Vagina (tissue), 2 donors: Measurements from ENCODE around the gene ZC2HC1B. TPM values are rescaled to one million over a fixed set of nuclear protein-coding genes. Genes with fewer than 3 reads are reported as not detected.
"Not testable (repeated sequence)": the region's sequence is repeated elsewhere in the genome, so short reads cannot be mapped to it uniquely, and the experiment has no call there.

Source experiments
- DNase-seq, 2 donors: peaks; one replicate each; pipeline ENCODE4 v3.0.0-alpha.2; 2017; ENCODE audit errors: extremely low spot score in 2 of 2
- H3K27ac ChIP-seq: fragments of 200-600 bp; sonication (generic); one replicate; pipeline ENCODE4 v1.5.1; 2019
- H3K27me3 ChIP-seq: fragments of 200-600 bp; sonication (generic); one replicate; pipeline ENCODE4 v1.5.1; 2019
- H3K36me3 ChIP-seq, 2 donors: fragments of 200-600 bp; sonication (generic); one replicate each; pipeline ENCODE4 v1.5.1; 2017 to 2019
- H3K4me1 ChIP-seq: fragments of 200-600 bp; sonication (generic); one replicate; pipeline ENCODE4 v1.5.1; 2019
- H3K4me3 ChIP-seq, 2 donors: fragments of 200-600 bp; sonication (generic); 1 replicate in 1 of 2; 2 replicates in 1 of 2; pipeline ENCODE4 v1.5.1; 2016 to 2019
- H3K9me3 ChIP-seq: fragments of 200-600 bp; sonication (generic); one replicate; pipeline ENCODE4 v1.5.1; 2019
- POLR2A ChIP-seq, 2 donors: fragments of 450-650 bp; IDR thresholded peaks; one replicate each; pipeline ENCODE4 v1.6.1; 2017; ENCODE audit warnings: antibody characterized with exemption in 2 of 2, mild to moderate bottlenecking in 2 of 2, moderate library complexity in 2 of 2
- POLR2AphosphoS5 ChIP-seq, 2 donors: sonication (generic); formaldehyde crosslinking; IDR thresholded peaks; one replicate each; pipeline ENCODE4 v1.9.0; 2017; ENCODE audit warnings: antibody characterized with exemption in 2 of 2, mild to moderate bottlenecking in 2 of 2, low read depth in 1 of 2; ENCODE audit not compliant: insufficient read depth in 1 of 2
- intact Hi-C: fragments of 100-400 bp; cut with DNase I; formaldehyde crosslinking; loops from one replicate; pipeline ENCODE4 v1.15.1; 2023
- total RNA-seq: library from RNA; depleted of rRNA; stranded (reverse); fragments of >200 nt; gene quantifications from one replicate; pipeline ENCODE4 v1.2.3, GENCODE V29; 2016
- TF ChIP-seq, protein P1 (sequence below), 3 experiments: fragments of 450-650 bp in 2 of 3; fragments of 200-600 bp in 1 of 3; sonication (generic) in 1 of 3; IDR thresholded peaks; one replicate each; pipeline ENCODE4 v1.5.1; 2017 to 2019; ENCODE audit warnings: antibody characterized with exemption in 3 of 3, mild to moderate bottlenecking in 2 of 3, moderate library complexity in 2 of 3

The ZC2HC1B gene
- total RNA-seq, 1 donor from 2014 or later = not detected

- no peak overlapping the region for H3K4me3 ChIP-seq
- TF ChIP-seq, protein P1, sequence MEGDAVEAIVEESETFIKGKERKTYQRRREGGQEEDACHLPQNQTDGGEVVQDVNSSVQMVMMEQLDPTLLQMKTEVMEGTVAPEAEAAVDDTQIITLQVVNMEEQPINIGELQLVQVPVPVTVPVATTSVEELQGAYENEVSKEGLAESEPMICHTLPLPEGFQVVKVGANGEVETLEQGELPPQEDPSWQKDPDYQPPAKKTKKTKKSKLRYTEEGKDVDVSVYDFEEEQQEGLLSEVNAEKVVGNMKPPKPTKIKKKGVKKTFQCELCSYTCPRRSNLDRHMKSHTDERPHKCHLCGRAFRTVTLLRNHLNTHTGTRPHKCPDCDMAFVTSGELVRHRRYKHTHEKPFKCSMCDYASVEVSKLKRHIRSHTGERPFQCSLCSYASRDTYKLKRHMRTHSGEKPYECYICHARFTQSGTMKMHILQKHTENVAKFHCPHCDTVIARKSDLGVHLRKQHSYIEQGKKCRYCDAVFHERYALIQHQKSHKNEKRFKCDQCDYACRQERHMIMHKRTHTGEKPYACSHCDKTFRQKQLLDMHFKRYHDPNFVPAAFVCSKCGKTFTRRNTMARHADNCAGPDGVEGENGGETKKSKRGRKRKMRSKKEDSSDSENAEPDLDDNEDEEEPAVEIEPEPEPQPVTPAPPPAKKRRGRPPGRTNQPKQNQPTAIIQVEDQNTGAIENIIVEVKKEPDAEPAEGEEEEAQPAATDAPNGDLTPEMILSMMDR (IDR thresholded peaks at IDR 0.05) = no peak
- TF ChIP-seq POLR2A (IDR thresholded peaks at IDR 0.05) = no peak
- no peak for TF ChIP-seq POLR2AphosphoS5 (IDR thresholded peaks at IDR 0.05; ENCODE audit: insufficient read depth in 1 of 2, low read depth in 1 of 2)
- no peak for DNase-seq
- no peaks in the 10 kb centered on the region for H3K9me3 ChIP-seq
- intact Hi-C loops = no loop called here
- H3K27ac ChIP-seq = no peak overlapping the region
- no peaks in the 10 kb centered on the region for H3K4me1 ChIP-seq
- no peaks in the 10 kb centered on the region for H3K27me3 ChIP-seq
- H3K36me3 ChIP-seq = peaks cover 0 to 43% of the 10 kb centered on the region in 2 donors
Observed at GRCh38 chr6:143863771-143864170, 503 bp upstream of the ZC2HC1B start.

DNA sequence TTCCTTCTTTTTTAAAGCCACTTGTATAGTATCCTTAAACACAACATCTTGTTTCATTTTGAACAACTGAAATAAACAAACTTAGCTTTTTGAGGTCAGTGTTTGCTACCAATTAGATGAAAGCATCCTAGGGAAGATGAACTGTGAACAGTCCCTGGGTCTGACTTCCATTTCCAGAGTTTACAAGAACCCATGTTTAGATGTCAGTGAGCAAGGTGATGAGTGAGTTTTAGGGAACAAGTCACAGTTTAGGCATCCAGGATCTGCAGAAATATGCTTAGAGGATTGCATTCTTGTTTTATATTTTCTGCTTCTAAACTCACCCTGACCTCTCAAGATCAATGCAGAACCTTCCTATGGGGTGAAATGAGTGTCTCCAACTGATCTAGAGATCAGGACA is 3.0 kb downstream of the ZC2HC1B start:
- H3K36me3 ChIP-seq = peaks cover 0 to 13% of the 10 kb centered on the region in 2 donors
- TF ChIP-seq POLR2A (IDR thresholded peaks at IDR 0.05) (no peak), POLR2AphosphoS5 (IDR thresholded peaks at IDR 0.05; ENCODE audit: insufficient read depth in 1 of 2, low read depth in 1 of 2) (no peak)
- TF ChIP-seq, protein P1 (IDR thresholded peaks at IDR 0.05) = no peak
- H3K4me3 ChIP-seq = no peak overlapping the region
- DNase-seq = no peak
- no peaks in the 10 kb centered on the region for H3K27me3 ChIP-seq
- no peak overlapping the region for H3K27ac ChIP-seq
- intact Hi-C loops = no loop called here
- no peaks in the 10 kb centered on the region for H3K4me1 ChIP-seq
- H3K9me3 ChIP-seq = no peaks in the 10 kb centered on the region

DNA sequence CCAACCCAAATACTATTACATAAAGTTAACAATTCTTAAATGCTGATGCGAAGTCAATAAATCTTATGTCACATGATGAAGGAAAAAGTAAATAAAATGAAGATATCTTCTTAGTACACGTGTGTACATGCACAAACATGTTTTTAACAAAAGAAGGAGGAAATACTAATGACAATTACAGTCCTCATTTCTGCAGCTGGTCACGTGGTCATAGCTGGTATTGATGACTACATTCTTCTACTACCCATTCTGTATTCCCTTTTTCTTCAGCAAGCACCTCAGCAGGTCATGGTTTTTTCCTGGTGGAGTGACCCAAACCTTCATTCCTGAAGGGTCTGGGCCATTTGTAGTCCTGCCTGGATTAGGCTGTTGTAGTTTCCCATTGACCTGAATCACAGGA is 4.5 kb downstream of the ZC2HC1B start:
- H3K9me3 ChIP-seq, H3K27ac ChIP-seq, H3K4me1 ChIP-seq, H3K36me3 ChIP-seq, DNase-seq, H3K27me3 ChIP-seq, intact Hi-C loops, H3K4me3 ChIP-seq: not testable (repeated sequence)

GRCh38 chr6:143871202-143871730 is 7.0 kb downstream of the ZC2HC1B start:
- H3K4me3 ChIP-seq, H3K27me3 ChIP-seq, H3K27ac ChIP-seq, intact Hi-C loops, H3K9me3 ChIP-seq, H3K36me3 ChIP-seq, H3K4me1 ChIP-seq, DNase-seq: not testable (repeated sequence)

DNA sequence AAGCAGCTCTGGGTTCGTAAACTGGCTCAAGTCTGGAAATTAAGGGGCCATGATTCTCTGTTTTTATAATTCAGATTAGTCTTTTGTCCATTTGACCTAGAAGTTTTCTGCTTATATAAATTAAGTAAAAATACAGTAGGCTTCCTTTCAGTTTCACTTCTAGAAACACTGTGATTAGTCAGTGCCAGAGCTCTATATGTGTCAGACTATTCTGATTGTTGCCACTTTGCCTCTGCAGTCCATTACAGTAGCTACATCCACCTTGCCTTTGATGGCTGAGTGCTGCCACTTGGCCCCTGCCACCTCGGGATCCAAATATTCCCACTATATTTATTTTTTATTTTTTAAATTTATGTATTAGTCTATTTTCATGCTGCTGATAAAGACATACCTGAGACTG is 7.9 kb downstream of the ZC2HC1B start:
- intact Hi-C loops = no loop called here
- Histone ChIP-seq H3K27ac (no peak overlapping the region), H3K36me3 (no peaks in the 10 kb centered on the region), H3K27me3 (no peaks in the 10 kb centered on the region), H3K9me3 (no peaks in the 10 kb centered on the region), H3K4me1 (no peaks in the 10 kb centered on the region), H3K4me3 (no peak overlapping the region)
- DNase-seq = no peak
- TF ChIP-seq POLR2AphosphoS5 (IDR thresholded peaks at IDR 0.05; ENCODE audit: insufficient read depth in 1 of 2, low read depth in 1 of 2) = no peak

- DNase-seq, H3K4me1 ChIP-seq, H3K27ac ChIP-seq, intact Hi-C loops, H3K36me3 ChIP-seq, H3K27me3 ChIP-seq, H3K9me3 ChIP-seq, H3K4me3 ChIP-seq: not testable (repeated sequence)
Observed at GRCh38 chr6:143873600-143873999, 9.3 kb downstream of the ZC2HC1B start.

DNA sequence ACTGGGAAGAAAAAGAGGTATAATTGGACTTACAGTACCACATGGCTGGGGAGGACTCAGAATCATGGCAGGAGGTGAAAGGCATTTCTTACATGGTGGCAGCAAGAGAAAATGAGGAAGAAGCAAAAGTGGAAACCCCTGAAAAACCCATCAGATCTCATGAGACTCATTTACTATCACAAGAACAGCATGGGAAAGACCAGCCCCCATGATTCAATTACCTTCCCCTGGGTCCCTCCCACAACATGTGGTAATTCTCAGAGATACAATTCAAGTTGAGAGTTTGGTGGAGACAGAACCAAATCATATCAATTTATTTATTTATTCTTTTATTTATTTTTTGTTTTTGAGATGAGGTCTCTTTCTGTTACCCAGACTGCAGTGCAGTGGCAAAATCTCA is 10.2 kb downstream of the ZC2HC1B start:
- H3K9me3 ChIP-seq, H3K4me3 ChIP-seq, H3K27me3 ChIP-seq, DNase-seq, intact Hi-C loops, H3K4me1 ChIP-seq, H3K27ac ChIP-seq, H3K36me3 ChIP-seq: not testable (repeated sequence)
